ENCODE data around the gene CCPG1.

The CCPG1 gene

DNA sequence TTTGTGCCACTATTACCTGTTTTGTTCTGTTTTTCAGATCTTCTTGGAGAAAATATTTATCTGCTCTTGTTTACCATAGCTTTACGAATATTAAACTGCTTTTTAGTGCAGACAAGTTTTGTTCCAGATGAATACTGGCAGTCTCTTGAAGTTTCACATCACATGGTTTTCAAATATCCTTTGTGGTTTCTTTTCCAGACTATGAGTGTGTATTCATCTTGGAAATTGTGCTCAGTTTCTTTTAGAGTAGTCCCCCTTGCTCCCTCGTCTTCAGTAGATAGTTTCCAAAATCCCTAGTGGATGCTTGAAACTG, 88.0 kb downstream of the CCPG1 start:
- ATAC-seq, result no peak
- TF ChIP-seq OSR1 (CRISPR knock-in tag; IDR thresholded peaks at IDR 0.05) (no peak), ZFP30 (CRISPR knock-in tag; IDR thresholded peaks at IDR 0.05) (no peak), ISL1 (CRISPR knock-in tag; IDR thresholded peaks at IDR 0.05) (no peak), ZNF70 (CRISPR knock-in tag; IDR thresholded peaks at IDR 0.05) (no peak), CSDC2 (CRISPR knock-in tag; IDR thresholded peaks at IDR 0.05) (no peak), ZC3H10 (CRISPR knock-in tag; IDR thresholded peaks at IDR 0.05) (no peak)
- TF ChIP-seq, protein P1, sequence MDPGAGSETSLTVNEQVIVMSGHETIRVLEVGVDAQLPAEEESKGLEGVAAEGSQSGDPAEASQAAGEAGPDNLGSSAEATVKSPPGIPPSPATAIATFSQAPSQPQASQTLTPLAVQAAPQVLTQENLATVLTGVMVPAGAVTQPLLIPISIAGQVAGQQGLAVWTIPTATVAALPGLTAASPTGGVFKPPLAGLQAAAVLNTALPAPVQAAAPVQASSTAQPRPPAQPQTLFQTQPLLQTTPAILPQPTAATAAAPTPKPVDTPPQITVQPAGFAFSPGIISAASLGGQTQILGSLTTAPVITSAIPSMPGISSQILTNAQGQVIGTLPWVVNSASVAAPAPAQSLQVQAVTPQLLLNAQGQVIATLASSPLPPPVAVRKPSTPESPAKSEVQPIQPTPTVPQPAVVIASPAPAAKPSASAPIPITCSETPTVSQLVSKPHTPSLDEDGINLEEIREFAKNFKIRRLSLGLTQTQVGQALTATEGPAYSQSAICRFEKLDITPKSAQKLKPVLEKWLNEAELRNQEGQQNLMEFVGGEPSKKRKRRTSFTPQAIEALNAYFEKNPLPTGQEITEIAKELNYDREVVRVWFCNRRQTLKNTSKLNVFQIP (CRISPR knock-in tag; IDR thresholded peaks at IDR 0.05; ENCODE audit: borderline replicate concordance, low read depth), result no peak
- TF ChIP-seq, protein P2, sequence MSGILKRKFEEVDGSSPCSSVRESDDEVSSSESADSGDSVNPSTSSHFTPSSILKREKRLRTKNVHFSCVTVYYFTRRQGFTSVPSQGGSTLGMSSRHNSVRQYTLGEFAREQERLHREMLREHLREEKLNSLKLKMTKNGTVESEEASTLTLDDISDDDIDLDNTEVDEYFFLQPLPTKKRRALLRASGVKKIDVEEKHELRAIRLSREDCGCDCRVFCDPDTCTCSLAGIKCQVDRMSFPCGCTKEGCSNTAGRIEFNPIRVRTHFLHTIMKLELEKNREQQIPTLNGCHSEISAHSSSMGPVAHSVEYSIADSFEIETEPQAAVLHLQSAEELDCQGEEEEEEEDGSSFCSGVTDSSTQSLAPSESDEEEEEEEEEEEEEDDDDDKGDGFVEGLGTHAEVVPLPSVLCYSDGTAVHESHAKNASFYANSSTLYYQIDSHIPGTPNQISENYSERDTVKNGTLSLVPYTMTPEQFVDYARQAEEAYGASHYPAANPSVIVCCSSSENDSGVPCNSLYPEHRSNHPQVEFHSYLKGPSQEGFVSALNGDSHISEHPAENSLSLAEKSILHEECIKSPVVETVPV (CRISPR knock-in tag; IDR thresholded peaks at IDR 0.05), result no peak
- TF ChIP-seq, protein P3, sequence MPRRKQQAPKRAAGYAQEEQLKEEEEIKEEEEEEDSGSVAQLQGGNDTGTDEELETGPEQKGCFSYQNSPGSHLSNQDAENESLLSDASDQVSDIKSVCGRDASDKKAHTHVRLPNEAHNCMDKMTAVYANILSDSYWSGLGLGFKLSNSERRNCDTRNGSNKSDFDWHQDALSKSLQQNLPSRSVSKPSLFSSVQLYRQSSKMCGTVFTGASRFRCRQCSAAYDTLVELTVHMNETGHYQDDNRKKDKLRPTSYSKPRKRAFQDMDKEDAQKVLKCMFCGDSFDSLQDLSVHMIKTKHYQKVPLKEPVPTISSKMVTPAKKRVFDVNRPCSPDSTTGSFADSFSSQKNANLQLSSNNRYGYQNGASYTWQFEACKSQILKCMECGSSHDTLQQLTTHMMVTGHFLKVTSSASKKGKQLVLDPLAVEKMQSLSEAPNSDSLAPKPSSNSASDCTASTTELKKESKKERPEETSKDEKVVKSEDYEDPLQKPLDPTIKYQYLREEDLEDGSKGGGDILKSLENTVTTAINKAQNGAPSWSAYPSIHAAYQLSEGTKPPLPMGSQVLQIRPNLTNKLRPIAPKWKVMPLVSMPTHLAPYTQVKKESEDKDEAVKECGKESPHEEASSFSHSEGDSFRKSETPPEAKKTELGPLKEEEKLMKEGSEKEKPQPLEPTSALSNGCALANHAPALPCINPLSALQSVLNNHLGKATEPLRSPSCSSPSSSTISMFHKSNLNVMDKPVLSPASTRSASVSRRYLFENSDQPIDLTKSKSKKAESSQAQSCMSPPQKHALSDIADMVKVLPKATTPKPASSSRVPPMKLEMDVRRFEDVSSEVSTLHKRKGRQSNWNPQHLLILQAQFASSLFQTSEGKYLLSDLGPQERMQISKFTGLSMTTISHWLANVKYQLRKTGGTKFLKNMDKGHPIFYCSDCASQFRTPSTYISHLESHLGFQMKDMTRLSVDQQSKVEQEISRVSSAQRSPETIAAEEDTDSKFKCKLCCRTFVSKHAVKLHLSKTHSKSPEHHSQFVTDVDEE (CRISPR knock-in tag; IDR thresholded peaks at IDR 0.05), result no peak

GRCh38 chr15:55319537-55320237, 88.5 kb downstream of the CCPG1 start:
- ATAC-seq, result no peak
- no peak for TF ChIP-seq ZC3H10 (CRISPR knock-in tag; IDR thresholded peaks at IDR 0.05)
- TF ChIP-seq, protein P4, sequence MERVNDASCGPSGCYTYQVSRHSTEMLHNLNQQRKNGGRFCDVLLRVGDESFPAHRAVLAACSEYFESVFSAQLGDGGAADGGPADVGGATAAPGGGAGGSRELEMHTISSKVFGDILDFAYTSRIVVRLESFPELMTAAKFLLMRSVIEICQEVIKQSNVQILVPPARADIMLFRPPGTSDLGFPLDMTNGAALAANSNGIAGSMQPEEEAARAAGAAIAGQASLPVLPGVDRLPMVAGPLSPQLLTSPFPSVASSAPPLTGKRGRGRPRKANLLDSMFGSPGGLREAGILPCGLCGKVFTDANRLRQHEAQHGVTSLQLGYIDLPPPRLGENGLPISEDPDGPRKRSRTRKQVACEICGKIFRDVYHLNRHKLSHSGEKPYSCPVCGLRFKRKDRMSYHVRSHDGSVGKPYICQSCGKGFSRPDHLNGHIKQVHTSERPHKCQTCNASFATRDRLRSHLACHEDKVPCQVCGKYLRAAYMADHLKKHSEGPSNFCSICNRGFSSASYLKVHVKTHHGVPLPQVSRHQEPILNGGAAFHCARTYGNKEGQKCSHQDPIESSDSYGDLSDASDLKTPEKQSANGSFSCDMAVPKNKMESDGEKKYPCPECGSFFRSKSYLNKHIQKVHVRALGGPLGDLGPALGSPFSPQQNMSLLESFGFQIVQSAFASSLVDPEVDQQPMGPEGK (CRISPR knock-in tag; IDR thresholded peaks at IDR 0.05; ENCODE audit: borderline replicate concordance), result no peak
- TF ChIP-seq SNAI2 (CRISPR knock-in tag; IDR thresholded peaks at IDR 0.05), result no peak
- no peak for TF ChIP-seq BACH2 (CRISPR knock-in tag; IDR thresholded peaks at IDR 0.05; ENCODE audit: borderline replicate concordance)
- TF ChIP-seq, protein P1 (CRISPR knock-in tag; IDR thresholded peaks at IDR 0.05; ENCODE audit: borderline replicate concordance, low read depth), result no peak
- TF ChIP-seq PPARA (CRISPR knock-in tag; IDR thresholded peaks at IDR 0.05; ENCODE audit: borderline replicate concordance), result no peak

DNA sequence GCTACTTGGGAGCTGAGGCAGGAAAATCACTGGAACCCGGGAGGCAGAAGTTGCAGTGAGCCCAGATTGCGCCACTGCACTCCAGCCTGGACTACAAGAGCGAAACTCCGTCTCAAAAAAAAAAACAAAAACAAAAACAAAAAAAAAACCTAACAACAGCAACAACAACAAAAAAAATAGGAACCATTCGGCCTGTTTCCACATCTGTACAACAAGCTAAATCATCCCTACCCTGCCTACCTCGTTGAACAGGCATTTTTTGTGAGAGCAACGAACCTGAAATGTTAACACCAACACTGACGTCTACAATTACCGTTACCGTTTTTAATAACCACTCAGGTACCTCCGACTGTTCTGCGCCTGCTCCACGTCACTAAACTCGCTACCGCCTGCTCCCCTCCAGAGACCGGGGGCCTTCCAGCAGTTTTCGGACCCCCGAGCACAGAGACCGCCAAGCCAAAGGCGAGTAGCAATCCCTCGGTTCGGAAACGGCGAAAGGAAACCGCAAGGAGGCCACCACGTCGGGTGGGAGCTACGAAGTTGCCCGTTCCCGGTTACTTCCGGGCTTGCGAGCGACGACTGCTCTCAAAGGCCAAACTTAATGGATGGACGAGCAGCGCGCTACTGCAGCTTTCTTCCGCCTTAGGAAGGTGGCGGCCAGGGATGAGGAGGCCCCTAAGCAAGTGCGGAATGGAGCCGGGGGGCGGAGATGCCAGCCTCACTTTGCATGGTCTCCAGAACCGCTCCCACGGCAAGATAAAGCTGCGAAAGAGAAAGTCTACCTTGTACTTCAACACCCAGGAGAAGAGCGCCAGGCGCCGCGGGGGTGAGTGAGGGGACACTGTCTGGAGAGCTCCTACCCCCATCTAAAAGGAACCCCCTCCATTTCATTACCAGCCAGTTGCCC, 89.3 kb downstream of the CCPG1 start, which contains the start of the genes PIGB and PIGBOS1:
TSS of gene PIGB (plus strand) at position 635 of the 907 bp plus-strand sequence. CDS start at position 664, 29 bp downstream.
TSS of gene PIGBOS1 (minus strand) at position 536 of the 907 bp plus-strand sequence. CDS start 1,331 bp downstream, outside the sequence.
- ATAC-seq, result peak; percentile 98
- no peak for TF ChIP-seq ARNTL (CRISPR knock-in tag; IDR thresholded peaks at IDR 0.05; ENCODE audit: borderline replicate concordance, low read depth)
- TF ChIP-seq SNAI2 (CRISPR knock-in tag; IDR thresholded peaks at IDR 0.05), result no peak
- TF ChIP-seq ISL1 (CRISPR knock-in tag; IDR thresholded peaks at IDR 0.05), result no peak
- no peak for TF ChIP-seq RARB (CRISPR knock-in tag; IDR thresholded peaks at IDR 0.05)
- TF ChIP-seq, protein P1 (CRISPR knock-in tag; IDR thresholded peaks at IDR 0.05; ENCODE audit: borderline replicate concordance, low read depth), result no peak
- TF ChIP-seq, protein P3 (CRISPR knock-in tag; IDR thresholded peaks at IDR 0.05), result peak; percentile 77; the same call in 1 of the 2 replicates
- no peak; the same call in 1 of the 2 replicates for TF ChIP-seq GLIS3 (CRISPR knock-in tag; IDR thresholded peaks at IDR 0.05)
- TF ChIP-seq ZFP30 (CRISPR knock-in tag; IDR thresholded peaks at IDR 0.05), result no peak
- TF ChIP-seq, protein P2 (CRISPR knock-in tag; IDR thresholded peaks at IDR 0.05), result no peak
- TF ChIP-seq ESRRG (CRISPR knock-in tag; IDR thresholded peaks at IDR 0.05), result no peak
- TF ChIP-seq ZNF8 (CRISPR knock-in tag; IDR thresholded peaks at IDR 0.05), result no peak
- TF ChIP-seq ZNF70 (CRISPR knock-in tag; IDR thresholded peaks at IDR 0.05), result no peak
